Liver (tissue), 9 donors: ENCODE data around the gene CEP63. TPM values are rescaled to one million over a fixed set of nuclear protein-coding genes. Genes with fewer than 3 reads are reported as not detected.

Source experiments
- DNase-seq: peaks from one replicate; pipeline ENCODE4 v3.0.0-alpha.2; 2017; ENCODE audit warnings: low spot score
- H3K27ac ChIP-seq, 2 donors: one replicate each; pipeline ENCODE4 v1.7.0; 2013; ENCODE audit warnings: inconsistent platforms in 2 of 2, low read length in 2 of 2, control low read depth in 1 of 2, low read depth in 1 of 2, mild to moderate bottlenecking in 1 of 2
- H3K27me3 ChIP-seq, 4 donors: one replicate each; pipeline versions ENCODE4 v1.6.1 to v1.7.0; 2013; ENCODE audit warnings: low read length in 3 of 4, inconsistent platforms in 1 of 4, mild to moderate bottlenecking in 1 of 4, moderate library complexity in 1 of 4; ENCODE audit not compliant: control insufficient read depth in 4 of 4, insufficient read depth in 4 of 4
- H3K36me3 ChIP-seq, 4 donors: one replicate each; pipeline versions ENCODE4 v1.6.1 to v1.7.0; 2013; ENCODE audit warnings: low read length in 3 of 4, mild to moderate bottlenecking in 3 of 4, low read depth in 1 of 4, moderate library complexity in 1 of 4; ENCODE audit not compliant: control insufficient read depth in 4 of 4, insufficient read depth in 3 of 4
- H3K4me1 ChIP-seq, 4 donors: one replicate each; pipeline versions ENCODE4 v1.6.1 to v1.7.0; 2013; ENCODE audit warnings: low read length in 3 of 4, mild to moderate bottlenecking in 3 of 4, moderate library complexity in 1 of 4; ENCODE audit not compliant: control insufficient read depth in 4 of 4, insufficient read depth in 4 of 4
- H3K4me3 ChIP-seq, 3 donors: one replicate each; pipeline versions ENCODE4 v1.6.1 to v1.7.0; 2013; ENCODE audit warnings: low read length in 3 of 3, control low read depth in 1 of 3, low read depth in 1 of 3, mild to moderate bottlenecking in 1 of 3
- H3K9ac ChIP-seq, 2 donors: one replicate each; pipeline ENCODE4 v1.7.0; 2013; ENCODE audit warnings: low read length in 2 of 2, mild to moderate bottlenecking in 2 of 2, moderate library complexity in 2 of 2, control low read depth in 1 of 2, low read depth in 1 of 2
- H3K9me3 ChIP-seq, 4 donors: one replicate each; pipeline versions ENCODE4 v1.6.1 to v1.7.0; 2013; ENCODE audit warnings: low read length in 3 of 4; ENCODE audit not compliant: control insufficient read depth in 4 of 4
- ATF3 ChIP-seq: IDR thresholded peaks from 2 replicates; pipeline ENCODE4 v1.6.1; 2016; ENCODE audit warnings: antibody characterized with exemption
- CTCF ChIP-seq: fragments of 150-350 bp; IDR thresholded peaks from 2 replicates; pipeline ENCODE4 v1.5.1; 2017; ENCODE audit warnings: improper control_type of control experiment, low read depth, low read length; ENCODE audit not compliant: missing input control
- EGR1 ChIP-seq, 2 donors: IDR thresholded peaks; 2 replicates each; pipeline ENCODE4 v1.6.1; 2016 to 2018; ENCODE audit warnings: antibody characterized with exemption in 2 of 2, low read depth in 2 of 2
- FOXA1 ChIP-seq: IDR thresholded peaks from 2 replicates; pipeline ENCODE4 v1.6.1; 2016; ENCODE audit warnings: antibody characterized with exemption
- FOXA2 ChIP-seq: IDR thresholded peaks from 2 replicates; pipeline ENCODE4 v1.6.1; 2016; ENCODE audit warnings: antibody characterized with exemption
- GABPA ChIP-seq, 2 donors: IDR thresholded peaks in 1 of 2; conservative IDR thresholded peaks in 1 of 2; 2 replicates each; pipeline ENCODE4 v1.6.1; 2016; ENCODE audit warnings: antibody characterized with exemption in 2 of 2, mild to moderate bottlenecking in 1 of 2, moderate library complexity in 1 of 2
- HNF4A ChIP-seq, 2 donors: conservative IDR thresholded peaks; 2 replicates each; pipeline ENCODE4 v1.6.1; 2016; ENCODE audit warnings: antibody characterized with exemption in 2 of 2, mild to moderate bottlenecking in 2 of 2
- HNF4G ChIP-seq: IDR thresholded peaks from 2 replicates; pipeline ENCODE4 v1.6.1; 2016; ENCODE audit warnings: antibody characterized with exemption
- JUND ChIP-seq, 2 donors: IDR thresholded peaks; 2 replicates each; pipeline ENCODE4 v1.6.1; 2016; ENCODE audit warnings: antibody characterized with exemption in 2 of 2
- MAX ChIP-seq: IDR thresholded peaks from 2 replicates; pipeline ENCODE4 v1.6.1; 2016; ENCODE audit warnings: antibody characterized with exemption
- NR2F2 ChIP-seq: IDR thresholded peaks from 2 replicates; pipeline ENCODE4 v1.6.1; 2016; ENCODE audit warnings: antibody characterized with exemption
- RAD21 ChIP-seq, 2 donors: IDR thresholded peaks; 2 replicates each; pipeline ENCODE4 v1.6.1; 2016; ENCODE audit warnings: antibody characterized with exemption in 2 of 2, mild to moderate bottlenecking in 2 of 2
- REST ChIP-seq: IDR thresholded peaks from 2 replicates; pipeline ENCODE4 v1.6.1; 2016; ENCODE audit warnings: antibody characterized with exemption, mild to moderate bottlenecking
- RXRA ChIP-seq, 2 donors: IDR thresholded peaks; 2 replicates each; pipeline ENCODE4 v1.6.1; 2017 to 2018; ENCODE audit warnings: antibody characterized with exemption in 2 of 2, mild to moderate bottlenecking in 1 of 2
- SP1 ChIP-seq: IDR thresholded peaks from 2 replicates; pipeline ENCODE4 v1.6.1; 2018; ENCODE audit warnings: antibody characterized with exemption, mild to moderate bottlenecking
- TAF1 ChIP-seq: conservative IDR thresholded peaks from 2 replicates; pipeline ENCODE4 v1.6.1; 2016; ENCODE audit warnings: antibody characterized with exemption, mild to moderate bottlenecking
- YY1 ChIP-seq: IDR thresholded peaks from 2 replicates; pipeline ENCODE4 v1.6.1; 2016; ENCODE audit warnings: antibody characterized with exemption, mild to moderate bottlenecking
- ZBTB33 ChIP-seq: IDR thresholded peaks from 2 replicates; pipeline ENCODE4 v1.6.1; 2016; ENCODE audit warnings: antibody characterized with exemption
- WGBS: extraction: QIAGEN DNeasy Blood & Tissue Kit; methylation state at CpG from one replicate; pipeline ENCODE4 v1.1.7; 2013; 5-methylcytosine and 5-hydroxymethylcytosine counted together
- polyA plus RNA-seq, 2 donors: library from polyadenylated mRNA; stranded (reverse) in 1 of 2; unstranded in 1 of 2; fragments of 200-250 nt in 1 of 2; fragments of >200 nt in 1 of 2; fragmentation: Nextera tagmentation in 1 of 2; extraction: Ambion mirVana in 1 of 2; gene quantifications; one replicate each; pipeline versions ENCODE4 v1.2.1 to v1.2.3, GENCODE V29; 2013 to 2015
- total RNA-seq, 2 donors: library from RNA; depleted of rRNA; stranded (reverse); fragments of >200 nt; gene quantifications; one replicate each; pipeline ENCODE4 v1.2.3, GENCODE V29; 2014
- donor health status: healthy.
- donor health status: healthy.
- donor health status: healthy.
- donor health status: healthy.
- donor health status: healthy.

Gene CEP63
- 10 to 100 TPM; 14.3 to 16.1 TPM for total RNA-seq
- 10 to 100 TPM in 1 of 2 donors, 1 to 10 TPM in 1; 8.1 to 11.1 TPM for polyA plus RNA-seq

GRCh38 chr3:134485718-134486576 is at the start of gene CEP63, which contains the start of gene ANAPC13:
TSS of gene CEP63 (plus strand) at chr3:134486057. CDS start at chr3:134495321, 9,264 bp downstream.
TSS of gene ANAPC13 (minus strand) at chr3:134485985. CDS start at chr3:134482904, 3,081 bp downstream.
- no peaks in the 10 kb centered on the region for H3K9me3 ChIP-seq
- peak within 1 kb of the TSS; percentile 73 to 91 (median 89) for H3K4me3 ChIP-seq
- TF ChIP-seq RAD21 (IDR thresholded peaks at IDR 0.05) (peak in 1 of 2 donors; percentile 5), FOXA1 (no peak), EGR1 (IDR thresholded peaks at IDR 0.05; ENCODE audit: low read depth in 2 of 2) (peak; percentile 97 to 99), MAX (peak; percentile 79), RXRA (IDR thresholded peaks at IDR 0.05) (peak; percentile 48 to 56), CTCF (no peak), TAF1 (peak; percentile 64), YY1 (peak; percentile 84), SP1 (peak; percentile 70), ATF3 (peak; percentile 65), FOXA2 (no peak), HNF4A (conservative IDR thresholded peaks at IDR 0.05) (peak in 1 of 2 donors; percentile 30), ZBTB33 (peak; percentile 93), NR2F2 (peak; percentile 56), REST (peak; percentile 39), HNF4G (peak; percentile 6), JUND (IDR thresholded peaks at IDR 0.05) (peak; percentile 25 to 56), GABPA (IDR thresholded peaks at IDR 0.05 in 1 of 2, conservative IDR thresholded peaks at IDR 0.05 in 1 of 2) (peak; percentile 59 to 91)
- H3K27ac ChIP-seq = peak within 1 kb of the TSS; percentile 96 to 100
- no peaks in the 10 kb centered on the region for H3K27me3 ChIP-seq
- WGBS = under 1% methylated on average over 81 of the region's 81 CpGs
- peaks cover 2 to 31% (median 22%) of the 10 kb centered on the region in 4 donors for H3K4me1 ChIP-seq
- H3K36me3 ChIP-seq = peaks cover 3 to 13% (median 8%) of the 10 kb centered on the region in 4 donors
- peak within 1 kb of the TSS; percentile 91 to 95 for H3K9ac ChIP-seq
- DNase-seq = peak; percentile 90
